SH-SY5Y (cell line): ENCODE measurements around the gene C1orf94.

Source experiments
- GATA2 ChIP-seq: IDR thresholded peaks from 2 replicates; pipeline ENCODE4 v1.6.1; 2011; ENCODE audit warnings: mild to moderate bottlenecking, low read depth, low read length
- GATA3 ChIP-seq: IDR thresholded peaks from 2 replicates; pipeline ENCODE4 v1.6.1; 2011; ENCODE audit warnings: low read depth, mild to moderate bottlenecking, low read length, moderate library complexity

C1orf94 gene

GRCh38 chr1:34188985-34189384 lies 12.3 kb downstream of the C1orf94 start:
- TF ChIP-seq GATA3 (no peak), GATA2 (no peak)

GRCh38 chr1:34190692-34191091 lies 14.0 kb downstream of the C1orf94 start:
- TF ChIP-seq GATA3 (no peak), GATA2 (no peak)

GRCh38 chr1:34192621-34193020 lies 15.9 kb downstream of the C1orf94 start:
- TF ChIP-seq GATA3: no peak
- no peak for TF ChIP-seq GATA2

DNA sequence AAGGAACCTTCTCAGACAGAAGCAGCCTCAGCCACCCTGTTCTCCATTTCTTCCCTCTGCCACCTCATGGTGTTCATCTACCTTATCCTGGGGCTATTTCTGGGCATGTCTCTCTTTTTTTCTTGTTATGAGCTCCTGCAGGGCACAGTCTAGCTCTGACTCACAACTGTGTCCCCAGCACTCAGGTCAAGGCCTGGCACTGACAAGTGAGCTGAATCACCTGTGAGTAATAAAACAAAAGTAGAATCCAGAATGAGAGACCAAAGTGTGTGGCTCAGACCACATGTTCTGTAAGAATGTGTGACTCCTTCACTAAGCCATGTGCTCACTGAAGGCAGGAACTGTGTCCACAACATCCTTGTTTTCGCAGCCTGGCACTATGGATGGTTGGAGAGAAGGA lies 23.2 kb downstream of the C1orf94 start:
- TF ChIP-seq GATA2: no peak

DNA sequence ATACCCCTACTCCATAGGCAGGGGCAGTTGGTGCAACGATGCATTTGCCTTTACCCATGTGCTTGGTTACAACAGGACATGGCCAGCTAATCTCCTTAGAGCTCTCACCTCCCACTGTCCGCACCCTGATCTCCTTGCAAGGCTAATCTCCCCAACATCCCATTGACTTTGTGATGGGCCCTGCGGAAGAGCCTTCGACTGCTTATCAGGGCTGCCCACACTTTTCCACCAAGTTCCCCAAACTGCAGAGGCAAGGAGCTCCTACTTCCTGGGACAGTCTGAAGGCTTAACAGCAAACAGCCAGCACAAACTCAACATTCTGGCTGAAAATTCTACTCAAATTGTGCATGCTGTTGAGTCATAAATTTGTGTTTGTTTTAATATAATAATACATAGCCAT lies 36.0 kb downstream of the C1orf94 start:
- TF ChIP-seq GATA3: no peak
- no peak for TF ChIP-seq GATA2

DNA sequence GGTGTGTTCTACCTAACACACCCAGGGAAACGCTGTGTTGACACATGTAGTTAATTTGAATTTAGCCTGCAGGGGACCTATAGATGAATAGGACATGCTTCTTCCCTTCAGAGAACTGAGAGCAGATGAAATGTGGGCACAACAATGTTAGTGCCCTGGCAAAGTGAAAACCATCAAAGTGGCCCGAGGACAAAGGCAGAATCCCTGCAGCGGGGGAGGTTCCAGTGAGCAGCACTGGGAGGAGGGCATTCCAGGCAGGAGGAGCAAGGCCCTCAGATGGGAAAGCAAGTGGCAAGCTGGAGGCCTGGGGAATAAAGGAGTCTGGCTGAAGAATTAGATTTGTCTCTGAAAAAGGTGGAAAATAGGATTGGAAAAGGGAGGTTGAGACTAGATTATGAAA lies 37.2 kb downstream of the C1orf94 start:
- no peak for TF ChIP-seq GATA2
- TF ChIP-seq GATA3: no peak

DNA sequence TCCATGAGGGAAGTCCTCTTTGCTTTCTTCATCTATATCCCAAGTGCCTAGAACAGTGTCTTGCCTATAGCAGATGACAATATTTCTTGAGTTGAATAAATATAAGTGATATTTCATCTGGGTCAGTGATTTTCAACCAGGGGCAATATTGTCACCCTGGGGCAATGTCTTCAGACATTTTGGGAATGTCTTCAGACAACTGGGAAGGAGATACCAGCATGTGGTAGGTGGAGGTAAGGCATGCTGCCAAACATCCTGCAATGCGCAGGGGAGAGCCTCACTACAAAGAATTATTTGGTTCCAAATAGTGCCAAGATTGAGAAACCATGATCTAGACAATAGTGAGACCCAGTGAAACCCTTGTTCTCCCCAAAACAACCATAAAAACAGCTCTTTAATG lies 54.7 kb downstream of the C1orf94 start:
- TF ChIP-seq GATA3: no peak
- no peak for TF ChIP-seq GATA2

DNA sequence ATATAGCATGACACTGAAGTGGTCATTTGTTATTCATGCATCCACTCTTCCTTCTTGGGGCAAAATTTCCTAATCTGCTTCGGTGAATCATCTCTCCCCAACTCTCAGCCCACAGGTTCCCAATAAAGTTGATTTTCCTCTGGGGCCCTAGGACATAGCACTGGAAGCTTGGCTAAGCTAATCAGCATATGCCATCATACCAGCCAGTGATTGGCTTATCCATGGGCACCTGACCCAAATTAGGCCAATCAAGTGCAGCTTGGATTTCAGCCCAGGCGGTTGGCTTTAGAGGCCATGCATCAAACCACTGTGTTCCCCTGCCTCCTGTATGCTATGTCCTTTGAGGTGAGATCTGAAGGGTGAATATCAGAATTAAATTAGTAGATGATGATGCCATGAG lies 58.9 kb downstream of the C1orf94 start:
- TF ChIP-seq GATA3 (no peak), GATA2 (no peak)

GRCh38 chr1:34236089-34236488 lies 59.4 kb downstream of the C1orf94 start:
- TF ChIP-seq GATA3 (no peak), GATA2 (no peak)

GRCh38 chr1:34237151-34237815 lies 60.6 kb downstream of the C1orf94 start:
- TF ChIP-seq GATA2 (no peak), GATA3 (no peak)

DNA sequence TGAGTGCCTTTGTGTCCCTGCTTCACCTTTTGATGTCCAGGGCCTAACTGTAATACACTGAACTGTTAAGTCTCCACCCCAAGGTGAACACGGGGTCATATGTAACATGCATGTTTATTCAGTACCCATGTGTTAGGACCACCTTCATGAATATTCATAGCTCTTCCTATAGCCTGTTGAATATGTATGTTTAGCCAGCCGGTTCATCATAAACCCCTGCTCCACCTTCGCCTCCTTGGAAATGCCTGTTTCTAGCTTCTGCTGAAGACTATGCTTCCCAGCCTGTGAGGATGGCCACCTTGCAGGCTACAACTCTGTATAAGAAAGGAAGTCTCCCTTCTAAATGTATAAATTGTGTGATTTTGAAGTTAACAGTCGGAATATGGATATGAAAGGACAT lies 69.3 kb downstream of the C1orf94 start:
- TF ChIP-seq GATA2: no peak
- TF ChIP-seq GATA3: no peak

- TF ChIP-seq GATA3 (no peak), GATA2 (no peak)
These were observed 73.6 kb downstream of the C1orf94 start for GRCh38 chr1:34250342-34250741.

DNA sequence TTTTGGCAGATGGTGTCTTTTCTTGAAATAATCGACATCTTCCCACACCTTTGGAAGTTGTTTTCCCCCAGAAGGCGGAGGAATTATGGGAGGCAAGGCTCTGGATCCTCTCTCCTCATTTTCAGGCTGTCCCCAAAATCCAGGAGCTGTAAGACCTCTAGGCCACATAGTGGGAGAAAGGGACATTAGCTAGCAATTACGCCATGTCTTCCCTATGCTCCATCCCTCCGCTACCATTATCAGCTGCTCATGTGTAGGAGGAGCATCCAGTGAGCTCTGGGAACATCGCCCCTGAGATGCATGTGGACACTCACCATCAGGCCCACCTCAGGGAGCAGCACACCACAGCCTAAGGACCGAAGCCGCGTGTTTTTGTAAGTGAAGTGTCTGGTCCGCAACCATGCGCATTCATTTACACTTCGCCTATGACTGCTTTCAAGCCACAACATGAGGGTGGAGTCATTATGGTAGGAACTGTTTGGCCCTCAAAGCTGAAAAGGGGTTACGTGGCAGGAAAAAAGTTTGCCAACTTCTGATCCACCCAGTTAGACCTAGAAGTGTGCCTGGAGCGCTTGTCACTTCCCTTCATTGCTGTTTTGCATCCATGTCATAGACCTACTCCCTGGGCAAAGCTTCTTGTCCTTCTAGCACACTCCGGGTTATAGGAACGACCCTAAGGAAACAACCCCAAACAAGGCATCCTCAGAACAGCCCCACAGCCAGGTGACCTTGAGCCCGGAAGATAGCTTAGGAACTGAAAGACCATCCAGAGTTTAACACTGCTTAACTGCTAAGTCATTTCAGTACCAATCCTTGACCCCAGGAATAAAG lies 85.5 kb downstream of the C1orf94 start:
- no peak for TF ChIP-seq GATA2
- no peak for TF ChIP-seq GATA3

GRCh38 chr1:34262921-34263320 lies 86.2 kb downstream of the C1orf94 start:
- TF ChIP-seq GATA2 (no peak), GATA3 (no peak)

GRCh38 chr1:34263406-34263805 lies 86.7 kb downstream of the C1orf94 start:
- TF ChIP-seq GATA2 (no peak), GATA3 (no peak)
